MCF 10A (cell line): ENCODE results near the gene VWA3B. TPM values are rescaled to one million over a fixed set of nuclear protein-coding genes. Genes with fewer than 3 reads are reported as not detected.

Experiments
- BruUV-seq: library from RNA; stranded (reverse); fragments of 400-500 nt; replicated peaks from 2 replicates; lab custom pipeline; 2021; lab: Mats Ljungman, UMichigan
- CTCF ChIA-PET: fragments of 300-600 bp; sonication (Branson Sonifier 250); formaldehyde crosslinking; extraction: SDS; loops from one replicate; lab custom pipeline; 2021; ENCODE audit warnings: antibody characterized with exemption, inconsistent platforms; lab: Yijun Ruan, JAX
- POLR2A ChIA-PET: fragments of 300-600, 350-650 bp; sonication (Branson Sonifier 250); formaldehyde crosslinking; extraction: SDS; loops from one replicate; lab custom pipeline; 2020; ENCODE audit warnings: antibody characterized with exemption, inconsistent platforms; lab: Yijun Ruan, JAX
- DNase-seq: peaks from one replicate; pipeline ENCODE4 v3.0.0-alpha.2; 2018; ENCODE audit not compliant: unreplicated experiment
- H3K27ac Mint-ChIP-seq: one replicate; pipeline ENCODE4 v1.8.0; 2022; ENCODE audit warnings: mild to moderate bottlenecking, low read depth, mixed read lengths; ENCODE audit not compliant: unreplicated experiment
- H3K27me3 Mint-ChIP-seq: one replicate; pipeline ENCODE4 v1.8.0; 2022; ENCODE audit warnings: mixed read lengths; ENCODE audit not compliant: insufficient read depth, unreplicated experiment
- H3K36me3 Mint-ChIP-seq: one replicate; pipeline ENCODE4 v1.8.0; 2022; ENCODE audit warnings: mild to moderate bottlenecking, moderate library complexity, mixed read lengths; ENCODE audit not compliant: insufficient read depth, unreplicated experiment
- H3K4me1 Mint-ChIP-seq: one replicate; pipeline ENCODE4 v1.8.0; 2022; ENCODE audit warnings: mixed read lengths; ENCODE audit not compliant: insufficient read depth, unreplicated experiment
- H3K4me3 Mint-ChIP-seq: one replicate; pipeline ENCODE4 v1.8.0; 2022; ENCODE audit warnings: mild to moderate bottlenecking, moderate library complexity, mixed read lengths; ENCODE audit not compliant: unreplicated experiment
- H3K9me3 Mint-ChIP-seq: one replicate; pipeline ENCODE4 v1.8.0; 2022; ENCODE audit warnings: mixed read lengths; ENCODE audit not compliant: unreplicated experiment
- intact Hi-C: fragments of 100-400 bp; cut with micrococcal nuclease; formaldehyde crosslinking; loops from 2 replicates; pipeline ENCODE4 v1.14.1; 2022
- total RNA-seq: library from RNA; stranded (reverse); gene quantifications from 2 replicates; pipeline ENCODE4 v1.2.3, GENCODE V29; 2022
- TF ChIP-seq, protein P1 (sequence below): fragments of 200-600 bp; IDR thresholded peaks from one replicate; pipeline ENCODE4 v1.8.0; 2022; ENCODE audit warnings: antibody characterized with exemption, mild to moderate bottlenecking; ENCODE audit not compliant: unreplicated experiment

The VWA3B gene
- total RNA-seq, 1 experiment from 2014 or later = not detected

DNA sequence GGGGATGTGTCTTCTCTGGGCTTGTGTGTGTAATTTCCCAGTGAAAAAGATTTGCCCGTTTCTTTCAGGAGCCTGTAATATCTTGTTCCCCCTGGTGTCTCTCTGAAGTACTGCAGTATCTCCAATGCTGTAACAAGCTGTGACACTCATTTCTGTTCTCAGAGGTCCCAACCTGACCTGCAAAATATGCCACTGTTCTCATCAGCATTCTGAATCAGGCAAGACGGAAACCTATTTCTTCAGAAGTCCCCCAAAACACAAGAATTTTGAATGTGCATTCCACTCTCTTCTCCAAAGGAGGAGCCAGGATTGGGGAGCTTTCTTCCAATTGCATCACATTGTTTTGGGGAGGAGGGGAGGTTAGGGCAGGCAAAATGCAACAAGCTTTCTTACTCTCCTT, 182.3 kb downstream of the VWA3B start:
- Mint-ChIP-seq H3K4me1 (peaks cover 13% of the 10 kb centered on the region), H3K4me3 (no peak overlapping the region), H3K27ac (peak overlapping the region; percentile 13), H3K36me3 (no peaks in the 10 kb centered on the region), H3K27me3 (no peaks in the 10 kb centered on the region), H3K9me3 (peaks cover 3% of the 10 kb centered on the region)
- BruUV-seq = no TSS peak
- DNase-seq = peak; percentile 63
- ChIA-PET CTCF (interaction anchor here (0.6 to 4.4 kb wide), 40 partner anchors 9 to 1066 kb away, joined by 3 to 34 read pairs (median 4); no protein-coding TSS in a partner anchor), POLR2A (interaction anchor here (0.6 to 1.5 kb wide), 4 partner anchors 46 to 462 kb away, joined by 3 to 6 read pairs (median 3); no protein-coding TSS in a partner anchor)
- intact Hi-C loops = loop anchor here (1.0 to 10.0 kb wide), 3 partner anchors 274 to 568 kb away; partner anchors contain the start of gene TMEM131
- TF ChIP-seq, protein P1, sequence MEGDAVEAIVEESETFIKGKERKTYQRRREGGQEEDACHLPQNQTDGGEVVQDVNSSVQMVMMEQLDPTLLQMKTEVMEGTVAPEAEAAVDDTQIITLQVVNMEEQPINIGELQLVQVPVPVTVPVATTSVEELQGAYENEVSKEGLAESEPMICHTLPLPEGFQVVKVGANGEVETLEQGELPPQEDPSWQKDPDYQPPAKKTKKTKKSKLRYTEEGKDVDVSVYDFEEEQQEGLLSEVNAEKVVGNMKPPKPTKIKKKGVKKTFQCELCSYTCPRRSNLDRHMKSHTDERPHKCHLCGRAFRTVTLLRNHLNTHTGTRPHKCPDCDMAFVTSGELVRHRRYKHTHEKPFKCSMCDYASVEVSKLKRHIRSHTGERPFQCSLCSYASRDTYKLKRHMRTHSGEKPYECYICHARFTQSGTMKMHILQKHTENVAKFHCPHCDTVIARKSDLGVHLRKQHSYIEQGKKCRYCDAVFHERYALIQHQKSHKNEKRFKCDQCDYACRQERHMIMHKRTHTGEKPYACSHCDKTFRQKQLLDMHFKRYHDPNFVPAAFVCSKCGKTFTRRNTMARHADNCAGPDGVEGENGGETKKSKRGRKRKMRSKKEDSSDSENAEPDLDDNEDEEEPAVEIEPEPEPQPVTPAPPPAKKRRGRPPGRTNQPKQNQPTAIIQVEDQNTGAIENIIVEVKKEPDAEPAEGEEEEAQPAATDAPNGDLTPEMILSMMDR = peak; percentile 66

DNA sequence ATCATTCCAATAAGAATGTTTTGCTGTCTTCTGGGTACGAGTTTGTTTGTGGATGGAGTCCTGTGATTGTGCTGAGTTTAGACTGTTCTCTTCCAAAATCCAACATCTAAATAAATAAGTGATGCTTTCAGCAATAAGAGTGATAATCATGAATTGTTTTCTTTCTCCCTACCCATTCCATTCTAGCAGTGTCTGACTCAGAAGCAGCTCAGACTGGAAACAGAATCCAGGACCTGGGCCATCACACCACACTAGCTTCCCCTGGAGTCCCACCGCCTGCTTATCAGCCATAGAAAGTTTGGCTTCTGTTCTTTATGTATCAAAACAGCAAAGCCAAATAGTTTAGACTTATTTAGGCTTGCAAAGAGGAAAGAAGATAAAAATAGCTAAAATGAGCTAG, 182.9 kb downstream of the VWA3B start:
- H3K9me3 Mint-ChIP-seq = no peaks in the 10 kb centered on the region
- POLR2A ChIA-PET = interaction anchor here (0.6 to 1.5 kb wide), 3 partner anchors 82 to 1306 kb away, joined by 3 to 6 read pairs (median 3); no protein-coding TSS in a partner anchor
- H3K27me3 Mint-ChIP-seq = no peaks in the 10 kb centered on the region
- CTCF ChIA-PET = interaction anchor here (0.7 to 4.4 kb wide), 31 partner anchors 9 to 571 kb away, joined by 3 to 34 read pairs (median 4); no protein-coding TSS in a partner anchor
- TSS peak; percentile 91 for BruUV-seq
- TF ChIP-seq, protein P1 = no peak
- DNase-seq = no peak
- H3K36me3 Mint-ChIP-seq = no peaks in the 10 kb centered on the region
- intact Hi-C loops = loop anchor here (1.0 to 10.0 kb wide), 3 partner anchors 275 to 569 kb away; partner anchors contain the start of gene TMEM131
- peaks cover 13% of the 10 kb centered on the region for H3K4me1 Mint-ChIP-seq
- H3K4me3 Mint-ChIP-seq = no peak overlapping the region
- H3K27ac Mint-ChIP-seq = peak overlapping the region; percentile 13

DNA sequence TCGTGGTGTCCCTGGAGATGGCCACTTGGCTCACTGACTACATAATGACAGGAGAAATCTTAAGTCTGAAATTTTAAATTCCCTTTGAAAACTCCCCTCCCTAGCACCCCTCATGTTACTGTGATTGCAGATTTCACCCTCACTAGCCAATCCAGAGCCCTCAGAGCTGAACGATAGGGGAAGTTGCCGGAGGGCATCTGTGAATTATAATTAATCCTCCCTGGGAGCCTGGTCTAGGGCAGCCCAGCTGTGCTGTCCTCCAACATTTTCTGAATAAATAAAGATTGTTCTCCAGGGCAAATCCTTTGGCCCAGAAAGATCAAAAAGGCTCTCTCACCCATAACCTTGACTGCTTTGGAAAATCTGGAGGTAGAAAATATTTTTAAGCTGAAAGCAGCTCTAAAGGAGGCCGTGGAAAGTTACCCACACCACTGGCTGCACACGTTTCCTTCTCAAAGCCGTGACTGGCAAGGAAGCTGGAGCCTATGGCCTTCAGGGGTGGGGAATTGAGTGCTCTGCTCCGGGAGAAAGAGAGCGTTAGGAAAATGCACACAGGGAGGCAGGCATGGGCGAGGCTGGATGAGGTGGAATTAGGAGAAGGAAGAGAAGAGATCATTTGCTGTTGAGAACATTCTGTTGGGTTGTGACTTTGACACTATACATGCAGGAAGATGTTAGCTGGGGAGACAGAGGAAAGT, 190.3 kb downstream of the VWA3B start:
- BruUV-seq = no TSS peak
- Mint-ChIP-seq H3K36me3 (no peaks in the 10 kb centered on the region), H3K4me3 (no peak overlapping the region), H3K27ac (no peak overlapping the region), H3K27me3 (peaks cover 24% of the 10 kb centered on the region), H3K4me1 (peaks cover 6% of the 10 kb centered on the region), H3K9me3 (no peaks in the 10 kb centered on the region)
- TF ChIP-seq, protein P1 = no peak
- no peak for DNase-seq
- POLR2A ChIA-PET = no interaction called here
- intact Hi-C loops = no loop called here
- CTCF ChIA-PET = interaction anchor here (0.7 to 2.9 kb wide), 3 partner anchors 8 to 297 kb away, joined by 4 to 17 read pairs (median 4); no protein-coding TSS in a partner anchor

DNA sequence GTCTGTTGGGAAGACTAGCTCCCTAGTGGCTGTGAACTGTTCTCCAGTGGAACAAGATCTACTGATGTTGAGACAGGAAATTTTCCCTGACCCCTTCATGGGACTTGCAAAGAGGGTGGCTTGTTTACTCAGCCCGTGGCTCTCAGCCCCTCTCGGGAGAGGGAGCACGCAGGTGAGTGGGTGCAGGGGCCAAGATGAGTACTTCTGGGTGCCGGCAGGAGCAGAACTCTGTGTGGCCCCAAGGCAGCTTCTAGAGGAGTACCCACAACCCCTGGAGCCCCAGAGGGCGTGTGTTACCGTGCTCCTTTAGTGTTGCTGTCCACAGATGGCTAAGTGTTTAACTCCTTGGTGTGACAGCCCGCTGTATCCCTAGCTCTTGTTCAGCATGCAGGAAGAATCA, 191.1 kb downstream of the VWA3B start:
- Mint-ChIP-seq H3K27me3 (peaks cover 24% of the 10 kb centered on the region), H3K9me3 (no peaks in the 10 kb centered on the region), H3K4me1 (peaks cover 6% of the 10 kb centered on the region), H3K36me3 (no peaks in the 10 kb centered on the region), H3K4me3 (no peak overlapping the region), H3K27ac (no peak overlapping the region)
- ChIA-PET CTCF (interaction anchor here (0.7 to 2.9 kb wide), 3 partner anchors 9 to 296 kb away, joined by 4 to 17 read pairs (median 4); no protein-coding TSS in a partner anchor), POLR2A (no interaction called here)
- TF ChIP-seq, protein P1 = no peak
- intact Hi-C loops = no loop called here
- DNase-seq = no peak
- no TSS peak for BruUV-seq
